ENCODE measurements around the gene CRKL.

DNA sequence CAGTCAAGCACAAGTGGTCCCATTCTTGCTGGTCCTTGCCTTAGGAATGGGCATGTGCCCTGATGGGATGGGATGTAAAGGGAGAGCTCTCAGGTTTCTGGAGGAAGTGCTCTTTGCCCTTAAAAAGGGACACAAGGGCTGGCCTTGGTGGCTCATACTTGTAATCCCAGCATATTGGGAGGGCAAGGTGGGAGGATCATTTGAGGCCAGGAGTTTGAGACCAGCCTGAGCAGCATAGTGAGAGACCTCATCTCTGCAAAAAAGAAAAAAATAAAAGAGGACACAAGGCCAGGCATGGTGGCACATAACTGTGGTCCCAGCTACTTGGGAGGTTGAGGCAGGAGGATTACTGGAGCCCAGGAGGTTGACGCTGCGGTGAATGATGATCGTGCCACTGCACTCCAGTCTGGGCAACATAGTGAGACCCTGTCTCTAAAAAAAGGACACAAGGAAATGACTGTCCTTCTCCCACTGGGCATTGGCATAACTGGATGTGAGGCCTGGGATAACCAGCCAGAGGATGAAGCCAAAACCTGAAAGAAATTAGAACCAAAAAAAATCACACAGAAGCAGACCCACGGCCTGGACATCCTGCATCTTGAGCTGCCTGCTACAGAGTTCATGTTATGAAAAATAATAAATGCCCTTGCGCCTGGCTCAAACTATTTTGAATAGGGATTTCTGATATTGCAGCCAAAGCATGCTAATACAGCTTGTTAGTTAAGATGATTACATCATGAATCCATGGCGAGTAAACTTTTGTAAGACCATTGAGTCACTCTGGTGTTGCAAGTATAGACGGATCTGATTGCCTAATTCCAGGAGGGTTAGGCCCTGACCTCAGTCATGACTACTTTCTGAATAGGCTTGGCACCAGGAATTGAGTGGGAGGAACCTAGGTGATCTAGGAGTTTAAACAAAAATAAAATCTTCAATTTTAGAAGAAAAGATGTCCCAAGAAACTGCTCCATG is 12.9 kb upstream of the CRKL start:
- TF ChIP-seq CTCF (IDR thresholded peaks at IDR 0.05; ENCODE audit: borderline replicate concordance, extremely low read depth, low read length, poor library complexity, severe bottlenecking) = no peak
- TF ChIP-seq EZH2 (IDR thresholded peaks at IDR 0.05; ENCODE audit: borderline replicate concordance, low read depth, low read length, severe bottlenecking) = no peak

Measured in DND-41 (cell line).